ENCODE results near the gene AQP1.

The AQP1 gene

GRCh38 chr7:30886608-30887011 lies 25.0 kb upstream of the AQP1 start:
- no peak for DNase-seq

DNA sequence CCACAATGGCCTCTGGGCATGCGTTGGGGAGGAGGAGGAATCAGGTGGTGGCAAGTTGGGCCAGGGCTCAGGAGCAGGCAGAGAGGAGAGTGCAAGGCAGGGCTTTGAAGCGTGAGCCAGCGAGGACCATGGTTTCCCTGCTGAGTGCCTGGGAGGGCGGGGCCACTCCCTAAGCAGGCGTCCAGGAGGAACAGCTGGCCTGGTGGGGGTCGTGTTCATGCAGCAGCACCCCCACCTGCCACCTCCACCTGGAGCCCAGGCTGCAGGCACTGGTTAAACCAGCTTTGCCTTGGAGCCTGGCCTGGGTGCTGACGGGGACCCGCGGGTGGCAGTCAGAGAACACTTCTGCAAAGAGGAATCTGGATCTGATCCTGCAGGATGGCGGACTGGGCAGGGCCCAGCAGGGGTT lies 24.2 kb upstream of the AQP1 start:
- DNase-seq = no peak

GRCh38 chr7:30888747-30889146 lies 22.9 kb upstream of the AQP1 start:
- no peak for DNase-seq

- DNase-seq = no peak
Observed at GRCh38 chr7:30890226-30890625, 21.4 kb upstream of the AQP1 start.

DNA sequence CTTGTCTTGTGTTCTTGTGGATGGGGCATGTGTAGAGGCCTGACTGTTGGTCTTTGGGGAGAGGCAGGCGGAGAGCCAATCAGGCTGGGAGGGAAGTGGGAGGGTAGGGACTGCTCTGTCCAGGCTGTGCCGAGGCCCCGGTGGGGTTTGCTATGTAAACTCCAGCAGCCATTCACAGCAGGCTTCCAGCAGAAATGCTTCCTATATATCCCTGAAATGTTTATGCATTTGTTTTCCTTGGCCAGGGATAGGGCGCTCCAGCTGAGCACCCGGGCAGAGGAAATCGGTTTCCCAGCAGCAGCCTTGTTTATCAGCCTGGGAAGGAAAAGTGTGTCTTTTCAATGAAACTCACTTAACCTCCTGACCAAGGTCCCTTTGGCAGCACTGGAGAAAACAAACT lies 18.3 kb upstream of the AQP1 start:
- peak in 1 of 2 donors; percentile 9 for DNase-seq

GRCh38 chr7:30894009-30894408 lies 17.6 kb upstream of the AQP1 start:
- no peak for DNase-seq

DNA sequence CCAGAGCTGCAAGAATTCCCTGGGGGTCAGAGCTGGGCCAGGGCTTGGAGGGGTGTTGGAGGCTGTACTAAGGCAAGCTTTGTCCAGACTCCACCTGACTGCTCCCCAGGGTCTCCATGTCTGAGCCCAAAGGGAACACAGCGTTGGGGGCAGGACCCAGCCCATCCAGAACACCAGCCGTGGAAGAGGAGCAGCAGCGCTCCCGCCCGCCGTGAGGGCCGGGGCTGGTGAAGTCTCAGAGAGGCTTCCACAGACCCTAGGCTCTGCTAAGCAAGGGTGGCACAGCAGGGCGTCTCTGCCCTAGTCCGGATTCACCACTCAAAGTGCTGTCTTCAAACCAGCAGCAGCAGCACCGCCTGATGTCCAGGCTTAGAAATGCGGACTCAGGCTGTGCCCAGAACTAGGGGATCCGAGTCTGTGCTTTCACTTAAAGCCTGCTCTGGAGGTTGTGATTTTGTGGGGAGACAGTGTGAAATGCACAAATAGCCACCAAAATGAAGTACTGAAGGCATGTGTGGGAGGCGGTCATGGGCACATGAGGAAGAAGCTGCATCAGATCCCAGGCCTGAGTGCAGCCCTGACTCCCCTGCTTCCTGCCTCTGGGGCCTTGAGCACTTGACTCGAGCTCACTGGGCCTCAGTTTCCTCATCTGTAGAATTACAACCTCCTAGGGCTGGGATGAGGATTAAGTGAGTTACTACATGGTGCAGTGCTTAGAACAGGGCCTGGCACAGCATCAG lies 16.6 kb upstream of the AQP1 start:
- DNase-seq = no peak

DNA sequence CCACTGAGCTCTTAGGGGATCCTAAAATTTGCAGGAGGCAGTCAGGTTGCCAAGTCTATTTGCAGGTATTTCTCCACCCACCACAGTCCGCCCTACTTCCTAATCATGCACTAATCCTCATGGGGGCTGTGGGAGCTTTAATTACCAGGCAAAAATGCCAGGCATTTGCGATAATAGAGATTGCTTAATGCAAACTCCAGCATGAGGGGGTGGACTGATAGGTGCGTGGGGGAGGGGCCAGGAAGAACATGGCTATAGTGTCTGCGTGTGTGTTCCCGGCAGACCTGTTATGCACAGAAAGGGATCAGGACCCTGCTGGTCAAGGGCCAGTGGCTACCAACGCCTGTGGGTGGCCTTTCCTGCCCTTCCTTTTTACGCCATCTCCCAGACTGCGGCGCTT lies 15.6 kb upstream of the AQP1 start:
- DNase-seq = no peak

DNA sequence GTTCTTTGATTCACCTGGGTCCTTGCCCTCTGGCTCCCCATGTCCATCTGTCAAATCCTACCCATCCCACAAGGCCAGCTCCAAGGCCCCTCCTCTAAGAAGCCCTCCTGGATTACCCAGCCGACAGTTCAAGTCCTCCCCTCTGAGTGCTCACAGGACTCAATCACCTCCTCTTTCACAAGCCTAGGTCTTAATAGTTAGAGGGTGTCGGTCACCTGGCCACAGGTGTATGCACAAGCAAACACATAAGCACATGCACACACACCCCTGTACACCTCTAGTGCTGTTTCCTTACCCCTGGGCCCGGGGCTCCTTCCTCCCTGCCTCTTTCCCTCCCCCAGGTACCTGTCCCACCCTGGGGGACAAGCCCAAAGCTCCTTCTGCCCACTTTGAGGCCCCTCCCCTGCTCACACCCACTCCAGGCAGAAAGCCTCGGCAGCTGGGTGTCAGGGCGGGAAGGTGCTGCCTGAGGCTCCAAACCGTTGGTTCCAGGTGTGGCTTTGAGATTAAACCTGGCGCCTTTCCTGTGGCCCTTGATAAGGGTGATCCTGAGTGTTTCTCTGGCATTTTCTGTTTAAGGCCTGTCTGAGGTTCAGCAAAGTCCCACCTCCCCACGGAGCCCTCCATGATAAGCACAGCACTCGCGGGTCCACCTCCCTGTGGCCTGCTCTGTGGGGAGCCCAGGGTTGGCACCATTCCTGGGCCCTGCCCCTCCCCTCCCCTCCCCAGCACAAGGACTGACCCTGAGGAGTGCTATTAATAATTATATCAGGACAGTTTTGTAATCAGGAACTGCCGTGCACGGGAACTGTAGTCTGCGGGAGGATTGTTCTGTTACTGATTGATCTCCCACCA lies 14.6 kb upstream of the AQP1 start:
- no peak for DNase-seq

GRCh38 chr7:30897770-30898169 lies 13.9 kb upstream of the AQP1 start:
- no peak for DNase-seq

GRCh38 chr7:30898411-30898810 lies 13.2 kb upstream of the AQP1 start:
- DNase-seq = no peak

- DNase-seq = no peak
Observed at GRCh38 chr7:30899066-30899465, 12.6 kb upstream of the AQP1 start.

DNA sequence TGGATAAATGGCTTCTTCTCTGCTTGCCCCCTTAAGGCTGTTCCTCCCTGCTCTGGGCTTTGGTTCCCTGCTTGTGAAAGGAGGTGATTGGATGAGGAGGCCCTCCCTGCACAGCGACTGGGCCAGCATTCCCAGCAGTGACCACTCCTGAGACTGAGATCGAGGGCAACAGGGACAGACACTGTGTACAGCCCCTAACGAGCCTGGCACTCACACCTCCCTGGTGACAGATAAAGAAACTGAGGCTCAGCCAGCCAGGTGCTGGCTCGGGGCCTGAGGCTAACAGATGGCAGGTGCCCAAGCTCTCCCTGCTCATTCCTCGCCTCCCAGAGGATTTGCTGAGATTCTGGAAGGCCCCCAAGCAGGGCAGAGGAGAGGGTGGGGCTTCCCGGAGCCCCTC lies 12.0 kb upstream of the AQP1 start:
- no peak for DNase-seq

DNA sequence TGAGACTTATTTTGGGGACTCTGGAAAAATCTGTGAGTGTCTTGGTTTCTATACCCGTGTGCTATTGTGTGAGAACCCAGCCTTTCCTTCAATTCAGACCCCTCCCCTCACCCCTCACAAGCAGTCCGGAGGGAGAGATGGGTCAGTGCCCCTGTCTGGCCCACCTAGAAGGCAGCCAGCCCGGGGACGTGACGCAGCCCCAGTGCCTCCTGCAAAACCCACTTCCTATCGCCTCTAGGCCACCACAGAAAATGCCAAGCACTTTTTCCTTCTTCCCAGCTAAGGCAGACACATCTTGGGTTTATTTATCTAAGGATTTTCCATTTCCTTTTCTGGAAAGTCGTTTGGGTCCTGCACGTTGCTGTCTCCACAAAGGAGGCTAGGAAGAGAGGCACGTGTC lies 11.6 kb upstream of the AQP1 start:
- no peak for DNase-seq

DNA sequence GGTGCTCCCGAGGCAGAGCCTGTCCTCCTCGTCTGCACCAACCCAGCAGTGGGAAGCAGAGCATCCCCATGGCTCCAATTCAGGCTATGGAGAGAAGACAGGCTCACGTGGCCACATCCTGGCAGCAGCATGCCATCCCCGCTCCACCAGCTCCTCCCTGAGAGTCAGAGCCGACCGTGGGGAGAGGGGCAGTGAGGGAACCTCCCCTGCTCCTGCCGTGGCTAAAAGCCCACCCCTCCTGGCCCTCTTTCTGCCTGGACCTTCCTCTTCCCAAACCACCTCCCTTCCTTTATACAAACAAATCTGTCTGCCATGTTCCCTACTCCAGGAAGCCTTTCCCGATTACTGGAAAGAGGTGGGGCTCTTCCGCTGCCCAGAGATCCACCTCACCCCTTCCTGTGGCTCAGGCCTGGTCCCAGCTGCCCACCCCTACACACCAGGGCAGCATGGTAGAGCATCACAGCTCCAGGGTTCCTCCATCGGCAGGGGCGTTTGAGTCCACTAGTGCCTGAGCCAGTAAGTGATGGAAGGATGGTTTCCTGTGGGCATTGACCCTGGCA lies 10.8 kb upstream of the AQP1 start:
- DNase-seq = no peak

DNA sequence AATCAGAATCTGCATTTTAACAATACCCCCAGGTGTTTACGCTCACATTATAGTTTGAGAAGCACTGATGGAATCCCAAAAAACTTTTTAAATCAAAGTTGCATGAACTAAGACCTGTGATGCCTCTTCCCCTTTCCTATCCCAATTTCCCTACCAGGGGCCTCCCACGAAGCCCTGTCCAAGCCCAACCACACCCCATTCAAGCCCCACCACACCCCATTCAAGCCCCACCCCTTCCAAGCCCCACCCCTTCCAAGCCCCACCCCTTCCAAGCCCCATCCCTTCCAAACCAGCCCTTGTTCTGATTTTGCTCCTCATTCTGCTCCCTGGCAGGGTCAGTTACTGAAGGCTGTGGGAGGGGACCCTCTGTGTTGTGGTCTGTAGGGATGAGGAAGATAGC lies 9.8 kb upstream of the AQP1 start:
- no peak for DNase-seq

DNA sequence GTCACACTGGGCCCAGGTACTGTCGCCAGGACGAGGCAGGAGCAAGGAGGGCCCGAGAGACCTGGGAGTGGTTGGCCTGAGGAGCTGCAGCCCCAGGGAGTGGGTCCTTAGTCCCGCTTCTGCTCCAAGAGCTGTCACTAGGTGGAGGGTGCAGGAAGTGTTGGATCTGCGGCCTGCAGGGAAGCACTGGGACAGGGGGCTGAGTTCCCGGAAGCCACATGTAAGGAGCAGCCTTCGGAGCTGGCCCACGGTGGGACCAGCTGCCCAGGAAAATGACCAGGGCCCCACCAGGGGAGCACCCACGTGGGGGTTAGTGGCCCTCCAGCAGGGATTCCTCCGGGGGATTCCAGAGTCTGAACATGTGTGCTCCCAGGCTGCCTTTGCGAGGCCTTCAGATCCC lies 9.2 kb upstream of the AQP1 start:
- DNase-seq = no peak

- DNase-seq = no peak
Observed at GRCh38 chr7:30903146-30903545, 8.5 kb upstream of the AQP1 start.

- no peak for DNase-seq
Observed at GRCh38 chr7:30904561-30904960, 7.1 kb upstream of the AQP1 start.

DNA sequence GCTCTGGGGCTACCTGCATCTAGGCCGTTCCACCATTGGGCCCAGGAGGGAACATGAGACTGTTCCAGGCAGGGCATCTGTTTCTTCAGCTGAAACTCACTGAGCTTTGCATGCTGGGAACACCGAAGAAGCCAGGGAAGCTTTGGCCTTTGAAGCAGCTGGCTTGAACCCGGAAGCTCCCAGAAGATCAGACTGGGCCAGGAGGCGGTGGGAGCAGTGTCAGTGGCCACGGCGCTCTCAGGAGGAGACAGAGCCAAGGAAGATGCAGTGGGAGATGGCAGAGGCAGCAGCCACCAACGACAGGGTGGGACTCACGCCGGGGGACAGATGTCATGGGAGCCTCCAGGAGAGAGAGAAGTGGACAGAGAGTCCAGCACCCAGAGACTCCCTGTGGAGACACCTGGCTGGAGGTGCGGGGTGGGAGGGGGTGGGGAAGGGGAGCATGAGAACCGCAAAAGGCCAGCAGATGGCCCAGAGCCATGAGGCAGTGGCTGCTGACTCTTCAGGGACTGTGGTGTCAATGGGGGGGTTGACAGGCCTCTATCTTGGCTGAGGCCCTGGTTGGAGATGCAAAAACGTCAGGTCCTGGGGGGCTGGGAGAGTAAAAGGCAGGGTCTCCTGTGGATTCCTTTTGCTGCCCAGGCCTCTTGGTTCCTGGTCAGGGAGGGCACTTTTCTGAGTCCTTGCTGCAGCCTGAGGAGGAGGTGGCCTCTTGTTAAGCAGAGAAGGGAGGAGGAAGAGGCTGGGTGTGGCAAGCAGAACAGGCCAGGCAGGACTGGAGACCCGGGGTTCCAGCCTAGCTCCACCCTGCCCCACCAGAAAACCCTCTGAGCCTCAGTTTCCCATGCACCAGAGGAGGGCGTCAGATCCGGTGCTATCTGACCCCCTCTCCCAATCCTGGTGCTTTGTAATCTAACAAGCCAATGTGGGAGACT lies 6.3 kb upstream of the AQP1 start:
- no peak for DNase-seq

DNA sequence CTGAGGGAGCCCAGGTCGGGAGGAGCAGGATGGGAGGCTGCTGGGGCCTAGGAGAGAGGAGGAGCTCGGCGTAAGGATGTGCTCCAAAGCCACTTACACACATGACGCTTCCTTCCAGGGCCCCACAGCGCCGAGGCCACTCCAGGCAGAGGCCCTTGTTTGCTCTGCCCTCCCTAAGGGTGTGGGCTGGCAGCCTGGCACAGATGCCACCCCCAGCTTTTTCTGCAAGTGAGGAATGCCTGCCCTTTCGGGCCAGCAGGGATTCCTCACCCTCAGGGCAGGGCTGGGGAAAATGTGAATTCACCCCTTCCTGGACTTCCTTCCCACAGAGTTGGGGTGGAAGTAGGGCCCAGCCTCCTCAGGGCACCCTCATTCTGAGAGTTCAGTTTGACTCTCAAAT lies 5.6 kb upstream of the AQP1 start:
- DNase-seq = no peak

GRCh38 chr7:30906515-30907240 lies 5.0 kb upstream of the AQP1 start:
- no peak for DNase-seq
